T-helper 1 cell treated with Interleukin-12 subunit alpha and Interleukin-12 subunit beta and Interleukin-4 antibody, amounts not matched to agents 30 μg/mL and 1 μg/mL, for 36 hours (primary cell): ENCODE measurements around the gene OR10A4.
"Not testable (repeated sequence)": the region's sequence is repeated elsewhere in the genome, so short reads cannot be mapped to it uniquely, and the experiment has no call there.

Source experiments
- H3K27ac Mint-ChIP-seq: one replicate; pipeline ENCODE4 v1.8.0; 2021; ENCODE audit warnings: mild to moderate bottlenecking, mixed read lengths
- H3K27me3 Mint-ChIP-seq: one replicate; pipeline ENCODE4 v1.8.0; 2021; ENCODE audit warnings: low read depth, mixed read lengths
- H3K36me3 Mint-ChIP-seq: one replicate; pipeline ENCODE4 v1.8.0; 2021; ENCODE audit warnings: low read depth, mixed read lengths
- H3K4me1 Mint-ChIP-seq: one replicate; pipeline ENCODE4 v1.8.0; 2021; ENCODE audit warnings: low read depth, mixed read lengths
- H3K4me3 Mint-ChIP-seq: one replicate; pipeline ENCODE4 v1.8.0; 2021; ENCODE audit warnings: mild to moderate bottlenecking, moderate library complexity, mixed read lengths
- H3K9me3 Mint-ChIP-seq: one replicate; pipeline ENCODE4 v1.8.0; 2021; ENCODE audit warnings: mixed read lengths

Gene OR10A4, protein sequence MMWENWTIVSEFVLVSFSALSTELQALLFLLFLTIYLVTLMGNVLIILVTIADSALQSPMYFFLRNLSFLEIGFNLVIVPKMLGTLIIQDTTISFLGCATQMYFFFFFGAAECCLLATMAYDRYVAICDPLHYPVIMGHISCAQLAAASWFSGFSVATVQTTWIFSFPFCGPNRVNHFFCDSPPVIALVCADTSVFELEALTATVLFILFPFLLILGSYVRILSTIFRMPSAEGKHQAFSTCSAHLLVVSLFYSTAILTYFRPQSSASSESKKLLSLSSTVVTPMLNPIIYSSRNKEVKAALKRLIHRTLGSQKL

DNA sequence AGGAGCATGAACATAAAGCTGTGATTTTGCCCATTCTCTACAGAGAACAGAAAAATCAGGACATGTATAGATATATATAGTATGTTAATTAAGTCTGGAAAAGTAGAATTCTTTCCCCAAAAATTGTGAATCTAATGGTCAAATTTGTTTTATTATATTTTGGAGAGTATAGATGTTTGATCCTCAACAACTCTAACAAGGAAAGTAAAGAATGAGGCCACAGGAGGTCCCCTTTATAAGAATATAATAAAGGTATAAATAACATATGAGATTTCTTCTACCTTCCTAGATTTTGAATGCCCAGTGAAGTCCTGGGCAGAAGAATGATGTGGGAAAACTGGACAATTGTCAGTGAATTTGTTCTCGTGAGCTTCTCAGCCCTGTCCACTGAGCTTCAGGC lies at the start of gene OR10A4:
OR10A4 (plus strand) TSS at position 301 of the 400 bp plus-strand sequence; CDS start at position 324, 23 bp downstream.
- Mint-ChIP-seq H3K9me3 (no peaks in the 10 kb centered on the region), H3K27me3 (no peaks in the 10 kb centered on the region), H3K4me1 (no peaks in the 10 kb centered on the region), H3K36me3 (no peaks in the 10 kb centered on the region), H3K27ac (no peak within 1 kb of the TSS), H3K4me3 (no peak within 1 kb of the TSS)

DNA sequence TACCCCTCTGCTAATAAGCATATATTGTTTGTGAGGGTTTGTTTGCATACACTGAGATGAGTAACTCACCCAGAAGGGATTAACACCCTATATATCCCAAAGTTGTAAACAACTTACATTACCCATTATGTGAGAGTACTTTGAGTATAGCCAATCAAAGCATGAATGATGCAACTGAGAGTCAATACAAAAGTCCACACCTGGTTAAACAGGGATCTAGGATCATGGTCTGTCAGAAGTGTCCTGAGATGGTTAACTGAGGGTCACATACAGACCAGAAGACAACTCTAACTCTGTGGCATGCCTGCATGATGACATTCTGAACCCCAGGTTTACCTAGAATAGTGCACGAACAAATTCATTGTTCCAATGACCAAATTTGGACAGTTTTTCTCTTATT lies 48.3 kb upstream of the OR10A4 start:
- Mint-ChIP-seq H3K4me1 (no peaks in the 10 kb centered on the region), H3K36me3 (no peaks in the 10 kb centered on the region), H3K27ac (no peak overlapping the region), H3K4me3 (no peak overlapping the region), H3K27me3 (peaks cover 3% of the 10 kb centered on the region), H3K9me3 (no peaks in the 10 kb centered on the region)

DNA sequence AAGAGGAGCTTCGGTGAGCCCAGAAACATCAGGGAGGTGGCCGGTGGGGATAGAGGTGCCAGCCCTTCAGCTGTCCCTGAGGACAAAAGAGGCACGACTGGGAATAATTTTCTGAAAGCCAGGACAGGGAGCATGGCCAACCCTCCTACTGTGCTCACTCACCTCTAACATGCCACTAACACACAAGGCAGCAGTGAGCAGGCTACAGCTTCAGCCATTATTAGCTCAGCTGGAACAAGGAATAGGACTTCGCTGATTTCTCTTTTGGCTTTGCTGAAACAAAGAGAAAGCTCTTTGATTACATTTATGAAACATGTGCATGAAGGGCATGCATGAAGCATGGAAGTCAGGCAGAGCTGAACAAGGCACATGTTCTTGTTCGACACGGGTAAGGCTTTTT lies 43.1 kb upstream of the OR10A4 start:
- Mint-ChIP-seq H3K27me3 (peaks cover 3% of the 10 kb centered on the region), H3K36me3 (no peaks in the 10 kb centered on the region), H3K4me1 (no peaks in the 10 kb centered on the region), H3K4me3 (no peak overlapping the region), H3K9me3 (no peaks in the 10 kb centered on the region), H3K27ac (no peak overlapping the region)

DNA sequence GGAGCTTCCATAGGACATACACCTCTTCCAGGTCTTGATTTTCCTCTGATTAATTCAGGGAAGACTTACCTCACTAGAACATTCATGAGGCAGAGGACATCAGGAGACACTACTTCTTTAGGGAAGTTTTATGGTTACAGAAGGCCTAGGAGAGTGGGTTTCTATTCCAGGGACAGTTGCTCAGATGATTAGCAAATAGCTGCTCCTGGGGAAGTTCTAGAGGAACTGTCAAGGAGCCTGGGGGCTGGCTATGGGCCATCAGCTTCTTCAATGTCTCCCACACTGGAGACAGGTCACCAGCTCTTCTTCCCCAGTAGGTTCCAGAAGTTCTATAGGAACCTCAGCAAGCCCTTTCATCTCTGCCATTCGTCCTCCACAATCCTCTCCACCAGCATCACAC lies 42.4 kb upstream of the OR10A4 start:
- peaks cover 3% of the 10 kb centered on the region for H3K27me3 Mint-ChIP-seq
- H3K27ac Mint-ChIP-seq, result no peak overlapping the region
- no peaks in the 10 kb centered on the region for H3K9me3 Mint-ChIP-seq
- no peak overlapping the region for H3K4me3 Mint-ChIP-seq
- H3K36me3 Mint-ChIP-seq, result no peaks in the 10 kb centered on the region
- no peaks in the 10 kb centered on the region for H3K4me1 Mint-ChIP-seq

DNA sequence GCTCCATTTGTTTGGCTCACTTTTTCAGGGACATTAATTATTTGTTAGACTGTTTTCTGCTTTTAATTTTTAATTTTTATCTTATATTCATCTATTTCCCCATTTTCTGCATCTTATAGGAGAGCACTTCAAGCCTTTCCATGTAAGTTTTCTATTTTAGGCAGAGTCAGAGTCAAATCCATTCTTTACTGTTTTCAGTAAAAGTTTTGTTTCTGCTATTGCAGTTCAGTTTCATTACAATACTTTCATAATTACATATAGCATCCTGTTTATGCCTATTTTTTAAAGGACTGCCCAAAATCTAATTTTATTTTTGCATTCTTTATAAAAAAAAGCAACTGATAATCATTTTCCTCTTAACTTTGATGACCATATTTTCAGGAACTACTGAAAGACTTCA lies 34.7 kb upstream of the OR10A4 start:
- no peak overlapping the region for H3K27ac Mint-ChIP-seq

DNA sequence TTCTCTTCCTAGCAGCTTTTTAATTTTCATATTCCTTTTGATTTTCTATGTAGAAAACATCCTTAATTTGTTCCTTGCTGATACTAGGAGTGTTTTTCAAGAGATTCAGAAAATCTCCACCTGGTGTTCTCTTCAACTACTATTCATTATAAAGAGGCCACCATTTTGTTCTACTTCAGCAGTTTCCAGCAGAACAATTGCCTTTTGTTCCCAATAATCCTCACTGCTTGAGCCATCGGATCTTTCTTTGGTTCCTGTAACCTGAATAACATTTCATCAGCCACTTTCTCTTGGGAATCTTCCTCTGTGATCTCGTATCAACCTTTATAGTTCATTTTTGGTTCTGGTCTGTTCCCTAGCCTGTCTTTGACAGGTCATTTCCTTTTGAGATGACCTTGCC lies 32.8 kb upstream of the OR10A4 start:
- Mint-ChIP-seq H3K4me3 (no peak overlapping the region), H3K27me3 (no peaks in the 10 kb centered on the region), H3K4me1 (no peaks in the 10 kb centered on the region), H3K9me3 (no peaks in the 10 kb centered on the region), H3K36me3 (no peaks in the 10 kb centered on the region), H3K27ac (no peak overlapping the region)

More for the DNA sequence above, 34.7 kb upstream of the OR10A4 start:
- no peaks in the 10 kb centered on the region for H3K9me3 Mint-ChIP-seq
- H3K4me1 Mint-ChIP-seq, result no peaks in the 10 kb centered on the region
- H3K27me3 Mint-ChIP-seq, result no peaks in the 10 kb centered on the region
- no peaks in the 10 kb centered on the region for H3K36me3 Mint-ChIP-seq
- no peak overlapping the region for H3K4me3 Mint-ChIP-seq

DNA sequence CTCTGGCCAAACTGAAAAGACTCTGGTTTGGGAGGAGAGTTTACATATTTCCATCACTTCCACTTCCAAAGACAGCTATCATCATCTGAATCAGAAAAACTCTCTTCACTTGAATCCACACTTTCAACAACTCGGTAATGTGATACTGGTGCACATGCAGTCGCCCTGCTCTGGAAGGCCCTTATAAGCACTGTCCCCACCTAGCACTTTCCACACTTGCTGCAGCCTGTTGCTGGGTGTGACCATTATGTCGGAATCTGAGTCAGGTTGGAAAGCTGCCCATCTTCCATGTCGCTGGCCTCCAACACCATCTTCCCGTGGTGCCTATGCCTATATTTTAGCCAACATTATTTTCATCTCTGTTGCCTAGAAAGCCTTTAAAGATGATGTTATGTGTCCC lies 32.1 kb upstream of the OR10A4 start:
- Mint-ChIP-seq H3K4me3 (no peak overlapping the region), H3K36me3 (no peaks in the 10 kb centered on the region), H3K27ac (no peak overlapping the region), H3K9me3 (no peaks in the 10 kb centered on the region), H3K27me3 (no peaks in the 10 kb centered on the region), H3K4me1 (no peaks in the 10 kb centered on the region)

DNA sequence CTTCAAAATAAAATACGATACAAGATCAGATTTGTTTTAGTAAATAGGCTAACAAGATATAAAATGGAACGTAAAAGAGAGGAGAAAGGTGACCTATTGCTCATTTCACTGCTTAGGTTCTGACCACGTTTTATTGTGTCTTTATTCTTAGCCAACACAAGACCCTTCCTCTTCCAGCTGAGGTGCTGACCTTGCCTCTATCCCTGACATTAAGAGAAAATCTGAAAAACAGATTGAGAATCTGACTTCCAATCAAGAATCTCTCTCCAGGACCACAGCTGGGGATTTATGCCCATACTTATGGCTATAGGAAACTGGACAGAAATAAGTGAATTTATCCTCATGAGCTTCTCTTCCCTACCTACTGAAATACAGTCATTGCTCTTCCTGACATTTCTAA lies 31.0 kb upstream of the OR10A4 start, which contains the start of gene OR10A5:
OR10A5 (plus strand) TSS at position 301 of the 400 bp plus-strand sequence; CDS start at position 301, 0 bp downstream.
- H3K27ac Mint-ChIP-seq, result no peak within 1 kb of the TSS
- H3K27me3 Mint-ChIP-seq, result no peaks in the 10 kb centered on the region
- H3K4me3 Mint-ChIP-seq, result no peak within 1 kb of the TSS
- H3K4me1 Mint-ChIP-seq, result no peaks in the 10 kb centered on the region
- H3K36me3 Mint-ChIP-seq, result no peaks in the 10 kb centered on the region
- H3K9me3 Mint-ChIP-seq, result peaks cover 2% of the 10 kb centered on the region

DNA sequence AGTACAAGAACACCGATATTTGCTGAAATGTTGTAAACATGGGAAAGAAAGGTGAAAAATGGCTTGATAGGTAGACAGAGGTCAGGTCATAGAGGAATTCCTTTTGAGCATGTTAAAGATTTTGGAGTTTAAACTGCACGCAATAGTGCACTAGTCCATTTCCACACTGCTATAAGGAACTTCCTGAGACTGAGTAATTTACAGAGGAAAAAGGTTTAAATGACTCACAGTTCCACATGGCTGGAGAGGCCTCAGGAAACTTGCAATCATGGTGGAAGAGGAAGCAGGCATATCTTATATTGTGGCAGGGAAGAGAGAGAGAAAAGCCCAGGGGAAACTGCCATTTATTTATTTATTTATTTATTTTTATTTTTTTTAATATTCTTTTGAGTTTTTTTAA lies 25.9 kb upstream of the OR10A4 start:
- Mint-ChIP-seq H3K27me3 (no peaks in the 10 kb centered on the region), H3K4me1 (no peaks in the 10 kb centered on the region), H3K36me3 (no peaks in the 10 kb centered on the region), H3K27ac (no peak overlapping the region), H3K4me3 (no peak overlapping the region), H3K9me3 (peaks cover 27% of the 10 kb centered on the region)

DNA sequence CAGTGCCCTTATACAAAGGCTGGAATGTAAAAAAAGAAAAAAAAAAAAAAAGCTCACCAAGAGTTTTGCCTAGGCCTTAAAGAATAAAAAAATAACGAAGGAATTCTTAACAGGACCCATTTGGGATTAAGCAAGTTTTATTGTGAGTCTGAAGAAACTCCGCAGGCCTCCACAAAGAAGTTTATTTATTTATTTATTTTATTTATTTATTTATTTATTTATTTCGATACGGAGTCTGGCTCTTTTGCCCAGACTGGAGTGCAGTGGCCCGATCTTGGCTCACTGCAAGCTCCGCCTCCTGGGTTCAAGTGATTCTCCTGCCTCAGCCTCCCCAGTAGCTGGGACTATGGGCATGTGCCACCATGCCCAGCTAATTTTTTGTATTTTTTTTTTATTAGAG lies 21.6 kb upstream of the OR10A4 start:
- H3K4me3 Mint-ChIP-seq, H3K4me1 Mint-ChIP-seq, H3K36me3 Mint-ChIP-seq, H3K27me3 Mint-ChIP-seq, H3K27ac Mint-ChIP-seq: not testable (repeated sequence)
- peaks cover 28% of the 10 kb centered on the region for H3K9me3 Mint-ChIP-seq

DNA sequence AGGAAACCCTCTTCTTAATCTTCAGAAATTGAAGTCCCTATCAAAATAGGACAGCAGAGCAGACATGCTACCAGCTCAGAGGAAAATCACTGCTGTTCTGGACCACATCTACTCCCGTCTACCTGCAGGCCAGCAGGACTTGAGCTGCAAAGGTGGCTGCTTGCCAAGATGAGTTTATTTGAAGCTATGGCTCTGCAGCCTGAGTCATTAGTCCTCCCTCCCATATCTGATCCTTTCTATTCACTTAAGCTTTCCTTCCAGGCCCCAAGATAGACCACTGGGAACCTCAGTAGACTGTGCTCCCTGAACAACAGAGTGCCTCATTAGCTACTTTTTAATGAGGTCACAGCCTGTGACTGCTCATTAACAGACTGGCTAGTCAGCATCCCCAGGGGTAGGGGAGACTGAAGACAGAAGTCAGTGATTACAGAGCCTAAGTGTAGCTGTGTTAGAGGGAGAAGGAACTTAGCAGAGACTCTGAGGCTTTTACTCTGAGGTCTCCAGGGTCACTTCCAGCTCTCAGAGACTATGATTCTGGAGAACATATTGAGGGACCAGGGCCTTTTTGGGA lies 20.4 kb upstream of the OR10A4 start:
- peaks cover 25% of the 10 kb centered on the region for H3K9me3 Mint-ChIP-seq
- peaks cover 6% of the 10 kb centered on the region for H3K4me1 Mint-ChIP-seq
- no peak overlapping the region for H3K27ac Mint-ChIP-seq
- no peak overlapping the region for H3K4me3 Mint-ChIP-seq
- H3K27me3 Mint-ChIP-seq, result peaks cover 4% of the 10 kb centered on the region
- H3K36me3 Mint-ChIP-seq, result no peaks in the 10 kb centered on the region

DNA sequence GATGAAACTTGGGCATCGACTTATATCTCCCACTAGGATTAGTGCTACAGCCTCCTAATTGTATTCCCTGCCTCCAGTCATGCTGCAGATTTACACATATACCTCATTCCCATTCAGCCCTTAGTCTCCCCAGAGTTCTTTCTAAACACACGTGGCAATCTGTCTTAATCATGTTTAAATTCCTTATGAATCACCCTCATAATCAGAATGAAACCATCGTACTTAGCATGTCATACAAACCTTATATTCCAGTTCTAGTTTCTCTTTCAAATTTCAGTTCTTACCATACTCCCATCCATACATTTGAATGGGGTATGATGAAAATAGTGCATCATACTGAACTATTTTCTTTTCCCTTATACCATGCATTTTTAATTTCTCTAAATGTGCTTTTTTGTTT lies 19.6 kb upstream of the OR10A4 start:
- Mint-ChIP-seq H3K4me1 (peaks cover 6% of the 10 kb centered on the region), H3K27me3 (peaks cover 4% of the 10 kb centered on the region), H3K4me3 (no peak overlapping the region), H3K9me3 (peaks cover 19% of the 10 kb centered on the region), H3K27ac (no peak overlapping the region), H3K36me3 (no peaks in the 10 kb centered on the region)

DNA sequence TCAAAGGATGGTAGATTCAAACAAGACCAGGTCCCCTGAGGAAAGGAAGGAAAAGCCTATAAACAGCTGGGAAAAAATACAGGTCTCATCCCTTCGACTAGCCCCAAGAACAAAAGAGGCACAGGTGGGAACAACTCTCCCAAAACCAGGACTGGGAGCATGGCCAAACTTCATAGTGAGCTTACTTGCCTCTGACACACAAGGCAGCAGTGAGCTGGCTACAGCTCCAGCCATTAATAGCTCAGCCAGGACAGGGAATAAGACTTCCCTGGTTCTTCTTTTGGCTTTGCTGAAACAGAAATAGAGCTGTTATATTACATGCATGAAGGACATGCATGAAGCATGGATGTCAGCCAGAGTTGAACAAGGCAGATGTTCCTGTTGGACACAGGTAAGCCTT lies 13.5 kb upstream of the OR10A4 start, which contains the start of gene OR10A2:
OR10A2 (plus strand) TSS at position 97 of the 400 bp plus-strand sequence. CDS start 6,698 bp downstream, outside the sequence.
- H3K4me3 Mint-ChIP-seq, result no peak within 1 kb of the TSS
- H3K9me3 Mint-ChIP-seq, result peaks cover 4% of the 10 kb centered on the region
- no peak within 1 kb of the TSS for H3K27ac Mint-ChIP-seq

DNA sequence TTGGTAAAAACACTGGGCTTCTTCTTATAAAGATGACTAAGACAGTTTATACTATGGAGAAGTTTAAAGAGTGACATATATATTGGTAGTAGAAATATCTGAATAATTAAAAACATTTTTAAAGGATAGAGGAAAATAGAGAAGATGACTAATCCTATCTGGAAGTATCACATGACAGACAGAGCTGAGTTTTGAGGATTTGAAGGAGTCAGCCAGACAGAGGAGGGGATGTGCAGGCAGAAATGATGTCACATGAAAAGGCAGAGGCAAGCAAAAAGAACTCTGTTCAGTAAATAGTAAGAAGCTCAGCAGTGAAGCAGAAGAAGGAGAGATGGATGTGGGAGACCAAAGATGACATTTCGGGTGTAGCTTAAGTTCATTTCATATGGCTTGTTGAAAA lies 12.0 kb upstream of the OR10A4 start:
- Mint-ChIP-seq H3K27me3 (peaks cover 6% of the 10 kb centered on the region), H3K9me3 (peaks cover 4% of the 10 kb centered on the region), H3K4me1 (no peaks in the 10 kb centered on the region), H3K4me3 (no peak overlapping the region), H3K27ac (no peak overlapping the region), H3K36me3 (no peaks in the 10 kb centered on the region)

More for the DNA sequence above, 13.5 kb upstream of the OR10A4 start, which contains the start of gene OR10A2:
- H3K27me3 Mint-ChIP-seq, result peaks cover 10% of the 10 kb centered on the region
- H3K36me3 Mint-ChIP-seq, result no peaks in the 10 kb centered on the region
- no peaks in the 10 kb centered on the region for H3K4me1 Mint-ChIP-seq

DNA sequence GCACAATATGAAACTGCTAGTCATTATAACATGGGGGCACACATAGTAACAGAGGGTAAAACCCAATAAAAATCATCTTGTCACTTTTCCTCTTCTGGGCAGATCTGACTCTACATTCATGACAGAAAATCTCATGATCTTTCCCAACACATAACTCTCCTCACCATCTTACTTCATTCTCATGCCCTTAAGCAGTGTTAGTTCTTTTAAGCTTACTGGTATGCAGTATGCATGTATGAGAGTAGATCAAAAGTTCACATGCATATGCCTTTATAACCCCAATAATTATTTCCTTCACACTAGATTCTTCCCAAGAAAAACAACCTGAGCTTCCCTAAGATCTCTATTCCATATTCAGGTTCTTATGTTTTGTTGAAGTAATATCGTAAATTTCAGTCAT lies 5.1 kb upstream of the OR10A4 start:
- H3K4me3 Mint-ChIP-seq, result no peak overlapping the region
- no peak overlapping the region for H3K27ac Mint-ChIP-seq
- no peaks in the 10 kb centered on the region for H3K27me3 Mint-ChIP-seq
- H3K36me3 Mint-ChIP-seq, result no peaks in the 10 kb centered on the region
- no peaks in the 10 kb centered on the region for H3K4me1 Mint-ChIP-seq
- H3K9me3 Mint-ChIP-seq, result no peaks in the 10 kb centered on the region
